NCI-H2196 treated with DMSO at 0.1 percent for 48 hours (cell line): ENCODE results near the gene KRIT1.
"Not testable (repeated sequence)": the region's sequence is repeated elsewhere in the genome, so short reads cannot be mapped to it uniquely, and the experiment has no call there.

Experiments
- DNase-seq: peaks from one replicate; lab custom pipeline; 2025; ENCODE audit not compliant: unreplicated experiment; lab: John Stamatoyannopoulos, UW

The KRIT1 gene

GRCh38 chr7:92250603-92251002 lies 4.9 kb upstream of the KRIT1 start:
- DNase-seq, result no peak

- no peak for DNase-seq
These were observed 817 bp upstream of the KRIT1 start for GRCh38 chr7:92246360-92247101.

GRCh38 chr7:92244808-92245486 lies 767 bp downstream of the KRIT1 start:
- no peak for DNase-seq

- DNase-seq, result no peak
These were observed 2.7 kb downstream of the KRIT1 start for GRCh38 chr7:92242972-92243371.

- no peak for DNase-seq
These were observed 15.2 kb downstream of the KRIT1 start for GRCh38 chr7:92230547-92230946.

- no peak for DNase-seq
These were observed 17.0 kb downstream of the KRIT1 start for GRCh38 chr7:92228742-92229141.

- DNase-seq, result no peak
These were observed 17.6 kb downstream of the KRIT1 start for GRCh38 chr7:92228100-92228499.

GRCh38 chr7:92226981-92227380 lies 18.7 kb downstream of the KRIT1 start:
- DNase-seq, result no peak

- DNase-seq, result no peak
These were observed 23.9 kb downstream of the KRIT1 start for GRCh38 chr7:92221766-92222165.

- no peak for DNase-seq
These were observed 39.0 kb downstream of the KRIT1 start for GRCh38 chr7:92206672-92207071.

GRCh38 chr7:92205987-92206386 lies 39.7 kb downstream of the KRIT1 start:
- DNase-seq, result no peak

- no peak for DNase-seq
These were observed 44.9 kb downstream of the KRIT1 start for GRCh38 chr7:92200791-92201190.

- no peak for DNase-seq
These were observed 53.4 kb downstream of the KRIT1 start for GRCh38 chr7:92192326-92192725.

- DNase-seq, result not testable (repeated sequence)
These were observed 56.5 kb downstream of the KRIT1 start for GRCh38 chr7:92189246-92189645.

- DNase-seq, result not testable (repeated sequence)
These were observed 61.4 kb downstream of the KRIT1 start for GRCh38 chr7:92184294-92184693.

- peak; percentile 98 for DNase-seq
These were observed 66.5 kb downstream of the KRIT1 start, which contains the start of gene LRRD1 for GRCh38 chr7:92178928-92179924. LRRD1 (minus strand) TSS chr7:92179142; CDS start chr7:92165202, 13,940 bp downstream.

- DNase-seq, result no peak
These were observed 68.4 kb downstream of the KRIT1 start for GRCh38 chr7:92177362-92177761.

GRCh38 chr7:92169529-92169928 lies 76.2 kb downstream of the KRIT1 start:
- not testable (repeated sequence) for DNase-seq

- DNase-seq, result no peak
These were observed 84.4 kb downstream of the KRIT1 start for GRCh38 chr7:92161271-92161670.

GRCh38 chr7:92158660-92159575 lies 86.8 kb downstream of the KRIT1 start:
- DNase-seq, result no peak
